H1 (cell line): ENCODE data around the gene INTS2. TPM values are rescaled to one million over a fixed set of nuclear protein-coding genes. Genes with fewer than 3 reads are reported as not detected.

Source experiments
- CTCF ChIA-PET: fragments of 300-600 bp; sonication (Branson Sonifier 250); formaldehyde crosslinking; loops from one replicate; lab custom pipeline; 2021; ENCODE audit not compliant: partially characterized antibody; lab: Charles Lee
- POLR2A ChIA-PET: fragments of 300-600 bp; sonication (Branson Sonifier 250); formaldehyde crosslinking; loops from one replicate; lab custom pipeline; 2021; ENCODE audit warnings: inconsistent platforms; ENCODE audit not compliant: partially characterized antibody; lab: Charles Lee
- DNase-seq, 2 experiments: peaks; one replicate each; pipeline versions ENCODE4 v3.0.0 to v3.0.0-alpha.2; 2010 to 2022; ENCODE audit warnings: low spot score in 2 of 2, low read depth in 1 of 2, mixed read lengths in 1 of 2
- FAIRE-seq: peaks from 2 replicates; lab custom pipeline; 2011; peaks lifted over from hg19 to GRCh38; lab: Jason Lieb, UNC
- H2AFZ ChIP-seq: 2 replicates; pipeline ENCODE4 v1.8.1; 2012; ENCODE audit warnings: low read length, inconsistent platforms
- H2AK5ac ChIP-seq: 2 replicates; pipeline ENCODE4 v1.6.1; 2013; ENCODE audit warnings: low read depth, low read length
- H2BK120ac ChIP-seq: replicated peaks from 2 replicates; pipeline ENCODE3; 2013; ENCODE audit warnings: low read depth, low read length, inconsistent platforms
- H2BK12ac ChIP-seq: 2 replicates; pipeline ENCODE4 v1.6.1; 2013; ENCODE audit warnings: low read depth, low read length
- H2BK15ac ChIP-seq: 2 replicates; pipeline ENCODE4 v1.6.1; 2013; ENCODE audit warnings: low read length
- H2BK20ac ChIP-seq: 2 replicates; pipeline ENCODE4 v1.6.1; 2013; ENCODE audit warnings: low read length
- H2BK5ac ChIP-seq: 2 replicates; pipeline ENCODE4 v1.6.1; 2013; ENCODE audit warnings: low read depth, low read length
- H3K14ac ChIP-seq: 2 replicates; pipeline ENCODE4 v1.6.1; 2013; ENCODE audit warnings: inconsistent platforms; ENCODE audit not compliant: insufficient read length
- H3K18ac ChIP-seq: 2 replicates; pipeline ENCODE4 v1.6.1; 2013; ENCODE audit warnings: low read length; ENCODE audit errors: extremely low read depth
- H3K23ac ChIP-seq: 2 replicates; pipeline ENCODE4 v1.6.1; 2013; ENCODE audit warnings: inconsistent platforms; ENCODE audit not compliant: insufficient read length
- H3K23me2 ChIP-seq: 2 replicates; pipeline ENCODE4 v1.6.1; 2013; ENCODE audit warnings: low read depth, low read length
- H3K27ac ChIP-seq: 2 replicates; pipeline ENCODE4 v1.6.1; 2011; ENCODE audit warnings: low read depth, low read length, inconsistent platforms
- H3K27me3 ChIP-seq, 4 experiments: replicated peaks in 1 of 4; 1 replicate in 1 of 4; 2 replicates in 3 of 4; pipeline versions ENCODE4 v1.6.1 to v1.8.1; 2011 to 2013; ENCODE audit warnings: low read length in 3 of 4, mild to moderate bottlenecking in 3 of 4, inconsistent platforms in 2 of 4, mixed read lengths in 2 of 4, moderate library complexity in 1 of 4; ENCODE audit not compliant: control insufficient read depth in 3 of 4, insufficient read depth in 3 of 4; ENCODE audit errors: extremely low read depth in 1 of 4
- H3K36me3 ChIP-seq, 4 experiments: 2 replicates each; pipeline versions ENCODE4 v1.6.1 to v1.8.1; 2011 to 2013; ENCODE audit warnings: mild to moderate bottlenecking in 4 of 4, low read length in 3 of 4, moderate library complexity in 2 of 4, control low read depth in 1 of 4, inconsistent platforms in 1 of 4; ENCODE audit not compliant: insufficient read depth in 4 of 4, control insufficient read depth in 2 of 4
- H3K4ac ChIP-seq: replicated peaks from 2 replicates; pipeline ENCODE3; 2013; ENCODE audit warnings: low read length, low read depth, mixed read lengths, inconsistent platforms; ENCODE audit not compliant: insufficient read length
- H3K4me1 ChIP-seq, 4 experiments: replicated peaks in 1 of 4; 1 replicate in 1 of 4; 2 replicates in 3 of 4; pipeline versions ENCODE4 v1.6.1 to v1.8.1; 2011 to 2013; ENCODE audit warnings: low read length in 3 of 4, inconsistent platforms in 2 of 4, mixed read lengths in 1 of 4; ENCODE audit not compliant: insufficient read depth in 4 of 4, control insufficient read depth in 3 of 4
- H3K4me2 ChIP-seq, 2 experiments: 2 replicates each; pipeline versions ENCODE4 v1.6.1 to v1.8.1; 2011 to 2013; ENCODE audit warnings: low read depth in 2 of 2, low read length in 2 of 2, control low read depth in 1 of 2, inconsistent platforms in 1 of 2, mild to moderate bottlenecking in 1 of 2; ENCODE audit not compliant: insufficient read depth in 1 of 2
- H3K4me3 ChIP-seq, 4 experiments: fragments of 200-600, 300-600 bp in 1 of 4; sonication (generic), shearing (Covaris generic), sonication (Bioruptor Twin) in 1 of 4; 2 replicates each; pipeline versions ENCODE4 v1.5.1 to v1.8.1; 2011 to 2016; ENCODE audit warnings: low read length in 4 of 4, low read depth in 3 of 4, control low read depth in 2 of 4, inconsistent platforms in 2 of 4, mild to moderate bottlenecking in 2 of 4, mixed read lengths in 1 of 4, moderate library complexity in 1 of 4; ENCODE audit not compliant: insufficient read depth in 2 of 4; ENCODE audit errors: extremely low read depth in 1 of 4
- H3K56ac ChIP-seq: replicated peaks from 2 replicates; pipeline ENCODE3; 2013; ENCODE audit warnings: low read depth, mild to moderate bottlenecking, mixed read lengths, low read length, inconsistent platforms; ENCODE audit not compliant: insufficient read length
- H3K79me1 ChIP-seq: 2 replicates; pipeline ENCODE4 v1.6.1; 2013; ENCODE audit warnings: low read depth, low read length, control low read depth
- H3K79me2 ChIP-seq, 2 experiments: 2 replicates each; pipeline versions ENCODE4 v1.6.1 to v1.8.1; 2012 to 2013; ENCODE audit warnings: low read length in 2 of 2, mild to moderate bottlenecking in 2 of 2, inconsistent platforms in 1 of 2; ENCODE audit not compliant: insufficient read depth in 2 of 2, control insufficient read depth in 1 of 2
- H3K9ac ChIP-seq, 4 experiments: replicated peaks in 1 of 4; 1 replicate in 1 of 4; 2 replicates in 3 of 4; pipeline versions ENCODE4 v1.6.1 to v1.8.1; 2011 to 2013; ENCODE audit warnings: low read depth in 3 of 4, low read length in 3 of 4, control low read depth in 2 of 4, mild to moderate bottlenecking in 2 of 4, moderate library complexity in 2 of 4, inconsistent platforms in 1 of 4; ENCODE audit errors: extremely low read depth in 1 of 4
- H3K9me3 ChIP-seq, 2 experiments: 2 replicates each; pipeline versions ENCODE4 v1.6.1 to v1.8.1; 2012 to 2013; ENCODE audit warnings: mild to moderate bottlenecking in 2 of 2, moderate library complexity in 2 of 2, control low read depth in 1 of 2, inconsistent platforms in 1 of 2, low read depth in 1 of 2, low read length in 1 of 2, mixed read lengths in 1 of 2; ENCODE audit not compliant: insufficient read depth in 2 of 2
- H4K20me1 ChIP-seq, 2 experiments: replicated peaks in 1 of 2; 2 replicates each; pipeline versions ENCODE3 to v1.8.1; 2011 to 2013; ENCODE audit warnings: inconsistent platforms in 2 of 2, low read length in 2 of 2, mild to moderate bottlenecking in 1 of 2; ENCODE audit not compliant: insufficient read depth in 2 of 2, control insufficient read depth in 1 of 2
- H4K5ac ChIP-seq: 2 replicates; pipeline ENCODE4 v1.6.1; 2013; ENCODE audit warnings: low read length, low read depth, mixed read lengths, inconsistent platforms; ENCODE audit not compliant: insufficient read length
- H4K8ac ChIP-seq: 2 replicates; pipeline ENCODE4 v1.8.0; 2013; ENCODE audit warnings: mild to moderate bottlenecking, moderate library complexity, low read length, inconsistent platforms; ENCODE audit not compliant: insufficient read depth; ENCODE audit errors: extremely low read depth
- H4K91ac ChIP-seq: replicated peaks from 2 replicates; pipeline ENCODE3; 2013; ENCODE audit warnings: low read length, mixed read lengths, inconsistent platforms; ENCODE audit not compliant: insufficient read length
- ASH2L ChIP-seq: fragments of 200-600, 300-600 bp; sonication (generic); IDR thresholded peaks from one replicate; pipeline ENCODE4 v1.7.1; 2017; ENCODE audit warnings: low read length
- CREB1 ChIP-seq: IDR thresholded peaks from 2 replicates; pipeline ENCODE4 v1.6.1; 2012; ENCODE audit warnings: inconsistent platforms
- CTBP2 ChIP-seq: IDR thresholded peaks from 2 replicates; pipeline ENCODE4 v1.7.0; 2011; ENCODE audit warnings: borderline replicate concordance, mild to moderate bottlenecking, moderate library complexity, mixed read lengths, low read length; ENCODE audit not compliant: insufficient read depth, insufficient read length
- GTF2F1 ChIP-seq: IDR thresholded peaks from 2 replicates; pipeline ENCODE4 v1.6.1; 2012; ENCODE audit warnings: low read depth, low read length, improper control_type of control experiment, borderline replicate concordance
- POLR2AphosphoS5 ChIP-seq: IDR thresholded peaks from 2 replicates; pipeline ENCODE4 v1.6.1; 2011; ENCODE audit warnings: low read depth, low read length
- RAD21 ChIP-seq, 2 experiments: IDR thresholded peaks in 1 of 2; conservative IDR thresholded peaks in 1 of 2; 2 replicates each; pipeline ENCODE4 v1.6.1; 2011; ENCODE audit warnings: low read depth in 2 of 2, low read length in 2 of 2, improper control_type of control experiment in 1 of 2, inconsistent platforms in 1 of 2, mild to moderate bottlenecking in 1 of 2, moderate library complexity in 1 of 2
- SIX5 ChIP-seq: IDR thresholded peaks from 2 replicates; pipeline ENCODE4 v1.6.1; 2011; ENCODE audit warnings: mild to moderate bottlenecking, low read depth, low read length
- SP2 ChIP-seq: IDR thresholded peaks from 2 replicates; pipeline ENCODE4 v1.6.1; 2012; ENCODE audit warnings: mild to moderate bottlenecking, low read length, inconsistent platforms
- SP4 ChIP-seq: IDR thresholded peaks from 2 replicates; pipeline ENCODE4 v1.6.1; 2012; ENCODE audit warnings: low read length, inconsistent platforms
- TAF1 ChIP-seq: IDR thresholded peaks from 2 replicates; pipeline ENCODE4 v1.6.1; 2011; ENCODE audit warnings: mild to moderate bottlenecking, low read depth, low read length
- WGBS, 2 experiments: shearing (Covaris generic) in 1 of 2; methylation state at CpG; one replicate each; pipeline versions ENCODE4 v1.1.6 to v1.1.7; 2013 to 2015; ENCODE audit warnings: low lambda C conversion rate in 2 of 2, mixed read lengths in 2 of 2, inconsistent platforms in 1 of 2, low coverage in 1 of 2, missing lambda C conversion rate in 1 of 2; ENCODE audit not compliant: insufficient replicate concordance in 2 of 2, insufficient coverage in 1 of 2, insufficient read length in 1 of 2; ENCODE audit errors: extremely low coverage in 1 of 2, missing lambda C conversion rate in 1 of 2; 5-methylcytosine and 5-hydroxymethylcytosine counted together
- polyA plus RNA-seq, 7 experiments: library from polyadenylated mRNA; depleted of rRNA in 3 of 7; stranded (reverse) in 5 of 7; unstranded in 2 of 7; fragments of >200 nt in 5 of 7; fragments of 200-250 nt in 2 of 7; gene quantifications; 1 replicate in 5 of 7; 2 replicates in 1 of 7; 4 replicates in 1 of 7; pipeline versions ENCODE4 v1.2.1 to v1.2.3, GENCODE V29; 2011 to 2013; ENCODE audit warnings: missing spikeins in 2 of 7, mixed read lengths in 2 of 7
- total RNA-seq: library from RNA; stranded (reverse); fragmentation: NEBNext Ultra II Directional; extraction: Animal tissue kit (Norgen Biotek cat#: 25700); gene quantifications from 2 replicates; pipeline ENCODE4 v1.2.1, GENCODE V29; 2021
- TF ChIP-seq, protein P1 (sequence below): IDR thresholded peaks from 2 replicates; pipeline ENCODE4 v1.6.1; 2012; ENCODE audit warnings: inconsistent platforms

Gene INTS2
- total and polyA plus RNA-seq, 2 of the 8 experiments (the other 6 are each of a cell fraction or from before 2014, with no cell fraction given): 9.4 to 21.8 TPM

GRCh38 chr17:61862975-61863800, 64.6 kb downstream of the INTS2 start, which contains the start of gene BRIP1:
Gene BRIP1, minus strand, starts transcription at chr17:61863528. Its CDS starts 1,989 bp downstream, at chr17:61861539.
- Histone ChIP-seq H3K9ac (peak within 1 kb of the TSS; percentile 90 to 94 (median 93)), H3K79me1 (no peaks in the 10 kb centered on the region), H3K36me3 (peaks cover 0 to 26% (median 7%) of the 10 kb centered on the region in 4 experiments; a peak in 6 of 8 replicates), H2BK120ac (no peak within 1 kb of the TSS), H3K56ac (no peak within 1 kb of the TSS), H2BK20ac (no peak within 1 kb of the TSS), H3K4me1 (peaks cover 0 to 4% (median 0%) of the 10 kb centered on the region in 4 experiments; a peak in 2 of 7 replicates), H2BK15ac (no peak within 1 kb of the TSS), H3K4me3 (peak within 1 kb of the TSS; percentile 90 to 94 (median 91)), H3K9me3 (no peaks in the 10 kb centered on the region), H3K14ac (no peak within 1 kb of the TSS), H3K27ac (peak within 1 kb of the TSS; percentile 87), H4K8ac (peak within 1 kb of the TSS; percentile 83; the same call in 1 of the 2 replicates), H4K5ac (no peak within 1 kb of the TSS), H3K4me2 (peak within 1 kb of the TSS; percentile 67 to 68), H3K27me3 (peaks cover 0 to 1% (median 0%) of the 10 kb centered on the region in 4 experiments; a peak in 1 of 7 replicates), H4K91ac (no peak within 1 kb of the TSS), H3K79me2 (peaks cover 0 to 25% of the 10 kb centered on the region in 2 experiments; a peak in 3 of 4 replicates), H2AFZ (peak within 1 kb of the TSS; percentile 100), H2AK5ac (no peak within 1 kb of the TSS), H3K18ac (peak within 1 kb of the TSS; percentile 14), H4K20me1 (no peaks in the 10 kb centered on the region), H2BK5ac (peak within 1 kb of the TSS; percentile 12; the same call in 1 of the 2 replicates), H2BK12ac (no peak within 1 kb of the TSS), H3K4ac (no peak within 1 kb of the TSS), H3K23me2 (no peaks in the 10 kb centered on the region), H3K23ac (no peak within 1 kb of the TSS)
- DNase-seq (peak; percentile 87 to 88), FAIRE-seq (peak; percentile 60)
- ChIA-PET CTCF (interaction anchor here (0.6 kb wide), 1 partner anchor 353 kb away, joined by 3 read pairs; no protein-coding TSS in a partner anchor), POLR2A (interaction anchor here (0.7 to 1.7 kb wide), 18 partner anchors 9 to 203 kb away, joined by 3 to 5 read pairs (median 4); partner anchors contain the start of gene MED13)
- WGBS, 2 experiments: 1% methylated on average over 29 of the region's 43 CpGs; no CpG with 5 or more reads in 1 of the 2 experiments
- TF ChIP-seq SP4: 0 out of 2 replicates have a peak, but pooled peaks have one; percentile 27
- TF ChIP-seq GTF2F1: 0 out of 2 replicates have a peak, but pooled peaks have one; percentile 45
- TF ChIP-seq ASH2L: peak; percentile 64
- TF ChIP-seq SP2: peak; percentile 42
- no peak for TF ChIP-seq SIX5
- TF ChIP-seq, protein P1, sequence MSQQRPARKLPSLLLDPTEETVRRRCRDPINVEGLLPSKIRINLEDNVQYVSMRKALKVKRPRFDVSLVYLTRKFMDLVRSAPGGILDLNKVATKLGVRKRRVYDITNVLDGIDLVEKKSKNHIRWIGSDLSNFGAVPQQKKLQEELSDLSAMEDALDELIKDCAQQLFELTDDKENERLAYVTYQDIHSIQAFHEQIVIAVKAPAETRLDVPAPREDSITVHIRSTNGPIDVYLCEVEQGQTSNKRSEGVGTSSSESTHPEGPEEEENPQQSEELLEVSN: peak; percentile 90
- TF ChIP-seq RAD21 (IDR thresholded peaks at IDR 0.05 in 1 of 2, conservative IDR thresholded peaks at IDR 0.05 in 1 of 2; ENCODE audit: low read depth in 2 of 2, low read length in 2 of 2): no peak
- peak; percentile 96 for TF ChIP-seq TAF1
- peak; percentile 54; the same call in 1 of the 2 replicates for TF ChIP-seq CREB1
- TF ChIP-seq POLR2AphosphoS5: peak; percentile 93
- no peak for TF ChIP-seq CTBP2
